ENCODE results near the gene GSTT4.
"Not testable (repeated sequence)": the region's sequence is repeated elsewhere in the genome, so short reads cannot be mapped to it uniquely, and the experiment has no call there.

Gene GSTT4

DNA sequence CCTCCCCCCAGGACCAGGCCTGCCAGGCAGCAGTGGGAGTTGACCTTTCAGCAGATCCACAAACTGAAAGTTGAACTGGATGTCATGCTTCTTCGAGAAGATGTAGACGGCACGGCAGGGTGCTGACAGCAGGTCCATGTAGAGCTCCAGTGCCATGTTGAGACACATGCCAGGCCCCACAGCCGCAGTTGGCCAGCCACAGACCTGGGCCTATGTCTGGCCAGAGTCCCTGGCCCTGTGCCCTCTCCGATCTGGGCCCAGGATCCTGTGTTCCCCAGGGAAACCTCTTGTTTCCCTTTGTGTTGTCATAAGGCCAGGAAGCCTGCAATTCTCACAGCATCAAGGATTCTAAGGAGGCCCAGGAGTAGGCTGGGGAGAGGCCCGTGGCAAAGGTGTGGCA, at the start of gene GSTT4:
Gene GSTT4 (minus strand): TSS at position 253 of the 400 bp plus-strand sequence. CDS start 97 bp downstream, at position 156.
- H3K4me3 ChIP-seq (ENCODE audit: low read depth, low read length), result no peak within 1 kb of the TSS
- no peaks in the 10 kb centered on the region for H3K9me3 ChIP-seq (ENCODE audit: control insufficient read depth, insufficient read depth, low read length)
- H3K36me3 ChIP-seq (ENCODE audit: control insufficient read depth, insufficient read depth, low read length), result no peaks in the 10 kb centered on the region
- H3K4me1 ChIP-seq (ENCODE audit: control insufficient read depth, insufficient read depth, low read length), result peaks cover 6% of the 10 kb centered on the region; the same call in 1 of the 2 replicates
- H3K27me3 ChIP-seq (ENCODE audit: control insufficient read depth, insufficient read depth, low read length), result no peaks in the 10 kb centered on the region
- no peak within 1 kb of the TSS for H3K27ac ChIP-seq (ENCODE audit: low read depth, low read length)
- H3K9ac ChIP-seq (ENCODE audit: low read depth, low read length), result no peak within 1 kb of the TSS

DNA sequence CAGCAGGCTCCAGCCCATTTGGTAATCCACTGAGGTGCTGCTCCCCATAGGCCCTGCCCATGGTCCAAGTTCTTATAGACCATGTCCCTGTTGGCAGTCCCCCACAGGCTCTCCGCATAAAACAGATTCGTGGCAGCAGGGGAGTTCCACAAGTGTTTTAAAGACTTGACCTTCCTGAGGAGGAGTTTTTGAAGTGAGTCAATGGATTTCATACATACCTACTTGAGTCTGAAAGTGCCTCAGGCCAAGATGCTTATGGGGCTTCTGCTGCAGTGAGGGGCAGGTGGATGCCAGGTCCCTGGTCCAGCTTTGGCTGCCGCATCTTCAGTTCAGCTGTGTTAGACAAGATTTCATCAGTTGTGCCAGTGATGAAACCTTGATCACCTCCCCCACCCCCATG, 49.1 kb upstream of the GSTT4 start:
- H3K4me1 ChIP-seq (ENCODE audit: control insufficient read depth, insufficient read depth, low read length), result no peaks in the 10 kb centered on the region
- no peaks in the 10 kb centered on the region for H3K27me3 ChIP-seq (ENCODE audit: control insufficient read depth, insufficient read depth, low read length)
- H3K9me3 ChIP-seq (ENCODE audit: control insufficient read depth, insufficient read depth, low read length), result no peaks in the 10 kb centered on the region
- H3K9ac ChIP-seq (ENCODE audit: low read depth, low read length), result no peak overlapping the region
- no peak overlapping the region for H3K27ac ChIP-seq (ENCODE audit: low read depth, low read length)
- peaks cover 78% of the 10 kb centered on the region for H3K36me3 ChIP-seq (ENCODE audit: control insufficient read depth, insufficient read depth, low read length)
- no peak overlapping the region for H3K4me3 ChIP-seq (ENCODE audit: low read depth, low read length)

DNA sequence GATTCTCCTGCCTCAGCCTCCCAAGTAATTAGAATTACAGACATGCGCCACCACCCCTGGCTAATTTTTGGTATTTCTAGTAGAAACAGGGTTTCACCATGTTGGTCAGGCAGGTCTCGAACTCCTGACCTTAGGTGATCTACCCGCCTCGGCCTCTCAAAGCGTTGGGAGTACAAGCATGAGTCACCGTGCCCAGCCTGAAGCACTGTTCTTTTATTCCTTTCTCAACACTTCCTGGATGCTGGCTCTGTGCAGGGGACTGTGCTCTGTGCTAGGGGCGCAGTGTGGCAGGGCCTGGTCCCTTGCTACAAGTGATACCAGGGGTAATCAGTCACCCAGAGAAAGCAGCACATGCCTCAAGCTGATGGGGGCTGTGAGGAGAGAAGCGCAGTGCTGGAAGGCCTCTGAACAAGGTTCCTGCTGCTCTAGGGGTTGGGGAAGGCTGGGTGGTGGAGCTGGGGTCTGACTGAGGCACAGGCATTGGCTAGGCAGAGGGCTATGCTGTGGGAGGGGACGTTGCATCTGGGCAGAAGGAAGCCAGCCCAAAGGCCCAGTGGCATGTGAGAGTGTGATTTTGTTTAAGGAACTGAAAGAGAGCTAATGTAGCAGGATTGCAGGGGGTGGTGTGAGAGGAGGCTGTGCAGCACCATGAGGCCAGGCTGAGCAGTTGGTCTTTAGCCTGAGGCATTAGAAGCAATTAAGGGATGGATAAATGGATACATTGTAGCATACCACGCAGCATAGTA, 48.4 kb upstream of the GSTT4 start:
- no peaks in the 10 kb centered on the region for H3K9me3 ChIP-seq (ENCODE audit: control insufficient read depth, insufficient read depth, low read length)
- H3K27ac ChIP-seq (ENCODE audit: low read depth, low read length), result no peak overlapping the region
- no peaks in the 10 kb centered on the region for H3K4me1 ChIP-seq (ENCODE audit: control insufficient read depth, insufficient read depth, low read length)
- H3K9ac ChIP-seq (ENCODE audit: low read depth, low read length), result no peak overlapping the region
- H3K36me3 ChIP-seq (ENCODE audit: control insufficient read depth, insufficient read depth, low read length), result peaks cover 78% of the 10 kb centered on the region
- no peak overlapping the region for H3K4me3 ChIP-seq (ENCODE audit: low read depth, low read length)
- no peaks in the 10 kb centered on the region for H3K27me3 ChIP-seq (ENCODE audit: control insufficient read depth, insufficient read depth, low read length)

DNA sequence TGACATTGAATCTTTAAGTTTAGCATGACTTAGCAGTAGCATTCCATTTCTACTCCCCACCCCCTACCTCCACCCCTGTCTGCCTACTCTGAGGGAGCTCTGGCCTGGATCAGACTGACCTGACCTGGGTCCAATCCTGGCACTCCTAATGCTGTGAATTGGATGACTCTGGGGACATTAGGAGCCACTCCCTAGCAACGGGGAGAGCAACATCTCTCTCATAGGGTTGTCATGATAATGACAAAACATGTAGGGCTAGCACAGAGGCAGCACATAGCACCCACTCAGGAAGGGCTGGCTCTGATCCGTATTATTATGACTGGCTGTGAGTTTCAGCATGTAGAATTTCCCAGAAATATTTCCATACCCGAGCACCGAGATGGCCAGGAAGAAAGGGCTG, 46.3 kb upstream of the GSTT4 start:
- peaks cover 78% of the 10 kb centered on the region for H3K36me3 ChIP-seq (ENCODE audit: control insufficient read depth, insufficient read depth, low read length)
- H3K27ac ChIP-seq (ENCODE audit: low read depth, low read length), result no peak overlapping the region
- H3K9ac ChIP-seq (ENCODE audit: low read depth, low read length), result no peak overlapping the region

DNA sequence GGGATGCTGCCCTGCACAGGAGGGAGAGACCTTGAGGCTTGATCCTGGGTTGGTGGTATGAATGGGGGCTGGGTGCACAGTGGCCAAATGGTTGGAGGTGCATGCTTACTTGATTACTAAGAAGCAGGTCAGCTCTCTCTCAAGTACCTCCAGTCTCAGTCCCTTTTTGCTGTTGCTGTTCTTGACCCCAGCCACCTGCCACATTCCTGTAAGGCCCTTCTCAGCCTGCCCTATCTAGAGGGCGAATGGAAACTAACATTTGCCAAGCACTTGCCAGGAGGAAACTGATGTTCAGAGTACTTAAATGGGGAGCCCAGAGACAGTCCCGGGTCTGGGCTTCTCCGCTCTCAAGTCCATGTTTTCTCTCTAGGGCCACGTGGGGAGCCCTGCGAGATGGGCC, 45.8 kb upstream of the GSTT4 start:
- H3K27me3 ChIP-seq (ENCODE audit: control insufficient read depth, insufficient read depth, low read length), result no peaks in the 10 kb centered on the region
- H3K4me1 ChIP-seq (ENCODE audit: control insufficient read depth, insufficient read depth, low read length), result no peaks in the 10 kb centered on the region
- H3K9ac ChIP-seq (ENCODE audit: low read depth, low read length), result no peak overlapping the region
- peaks cover 78% of the 10 kb centered on the region for H3K36me3 ChIP-seq (ENCODE audit: control insufficient read depth, insufficient read depth, low read length)
- no peak overlapping the region for H3K27ac ChIP-seq (ENCODE audit: low read depth, low read length)
- H3K9me3 ChIP-seq (ENCODE audit: control insufficient read depth, insufficient read depth, low read length), result no peaks in the 10 kb centered on the region
- no peak overlapping the region for H3K4me3 ChIP-seq (ENCODE audit: low read depth, low read length)

More for the DNA sequence above, 46.3 kb upstream of the GSTT4 start:
- H3K4me3 ChIP-seq (ENCODE audit: low read depth, low read length), result no peak overlapping the region
- H3K9me3 ChIP-seq (ENCODE audit: control insufficient read depth, insufficient read depth, low read length), result no peaks in the 10 kb centered on the region
- no peaks in the 10 kb centered on the region for H3K27me3 ChIP-seq (ENCODE audit: control insufficient read depth, insufficient read depth, low read length)
- H3K4me1 ChIP-seq (ENCODE audit: control insufficient read depth, insufficient read depth, low read length), result no peaks in the 10 kb centered on the region

DNA sequence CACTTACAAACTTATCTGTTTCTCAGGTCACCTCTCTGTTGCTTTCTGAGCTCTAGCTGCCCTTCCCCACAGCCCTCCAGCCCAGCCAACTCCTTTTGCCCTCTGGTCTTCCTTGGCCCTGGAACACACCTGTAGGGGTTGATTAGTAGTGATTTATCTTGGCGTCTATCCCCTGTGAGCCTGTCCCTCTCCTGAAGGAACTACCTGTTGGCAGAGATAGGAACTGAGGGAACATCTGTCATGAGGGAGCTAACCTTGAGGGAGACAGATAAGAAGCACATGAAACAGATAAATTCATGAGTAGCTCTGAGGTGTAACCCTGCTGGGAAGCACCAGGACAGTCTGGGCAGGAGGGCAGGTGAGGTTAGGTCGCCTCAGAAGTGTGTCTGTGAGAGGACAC, 44.7 kb upstream of the GSTT4 start:
- no peaks in the 10 kb centered on the region for H3K4me1 ChIP-seq (ENCODE audit: control insufficient read depth, insufficient read depth, low read length)
- H3K27me3 ChIP-seq (ENCODE audit: control insufficient read depth, insufficient read depth, low read length), result no peaks in the 10 kb centered on the region
- H3K9me3 ChIP-seq (ENCODE audit: control insufficient read depth, insufficient read depth, low read length), result no peaks in the 10 kb centered on the region
- H3K9ac ChIP-seq (ENCODE audit: low read depth, low read length), result no peak overlapping the region
- peaks cover 78% of the 10 kb centered on the region for H3K36me3 ChIP-seq (ENCODE audit: control insufficient read depth, insufficient read depth, low read length)
- H3K4me3 ChIP-seq (ENCODE audit: low read depth, low read length), result no peak overlapping the region
- no peak overlapping the region for H3K27ac ChIP-seq (ENCODE audit: low read depth, low read length)

DNA sequence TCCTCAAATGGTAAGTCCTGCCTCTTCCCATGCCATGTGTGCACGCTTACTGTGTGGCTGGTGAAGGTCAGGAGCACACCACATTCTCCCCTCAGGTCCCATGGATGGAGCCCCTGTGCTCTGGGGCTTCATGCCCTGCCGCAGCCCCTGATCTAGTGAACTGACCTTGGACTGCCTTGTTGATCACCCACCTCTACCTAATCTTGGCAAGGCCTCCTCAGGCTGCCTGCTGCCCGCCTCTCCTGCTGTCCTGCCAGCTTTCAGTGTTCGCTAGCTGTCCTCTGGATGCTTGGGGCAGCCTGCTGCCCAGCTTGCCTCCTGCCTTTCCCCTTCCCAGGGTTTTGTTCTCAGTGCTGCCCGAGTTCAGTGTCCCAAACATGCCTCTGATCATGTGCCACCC, 44.0 kb upstream of the GSTT4 start:
- peaks cover 71% of the 10 kb centered on the region for H3K36me3 ChIP-seq (ENCODE audit: control insufficient read depth, insufficient read depth, low read length)
- H3K4me3 ChIP-seq (ENCODE audit: low read depth, low read length), result no peak overlapping the region
- no peaks in the 10 kb centered on the region for H3K9me3 ChIP-seq (ENCODE audit: control insufficient read depth, insufficient read depth, low read length)
- H3K4me1 ChIP-seq (ENCODE audit: control insufficient read depth, insufficient read depth, low read length), result no peaks in the 10 kb centered on the region
- H3K27me3 ChIP-seq (ENCODE audit: control insufficient read depth, insufficient read depth, low read length), result no peaks in the 10 kb centered on the region
- H3K9ac ChIP-seq (ENCODE audit: low read depth, low read length), result no peak overlapping the region
- H3K27ac ChIP-seq (ENCODE audit: low read depth, low read length), result no peak overlapping the region

DNA sequence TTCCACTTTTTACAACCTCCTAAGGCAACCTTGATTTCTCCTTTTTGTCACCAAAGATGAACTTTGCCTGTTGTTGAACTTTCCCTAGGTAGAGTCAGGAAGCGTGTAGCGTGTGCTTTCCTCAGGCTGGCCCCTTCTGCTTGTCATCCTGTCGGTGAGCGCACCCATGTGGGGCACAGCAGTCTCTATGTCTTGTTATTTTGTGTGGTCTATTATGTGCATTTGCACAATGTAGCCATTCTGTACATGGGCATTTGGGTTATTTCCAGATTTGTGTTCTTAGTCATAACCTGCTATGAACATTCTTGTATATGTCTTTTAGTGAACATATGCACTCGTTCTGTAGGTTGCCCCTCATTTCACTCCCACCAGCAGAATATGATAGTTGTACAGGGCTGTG, 40.8 kb upstream of the GSTT4 start:
- H3K27me3 ChIP-seq (ENCODE audit: control insufficient read depth, insufficient read depth, low read length), result no peaks in the 10 kb centered on the region
- no peak overlapping the region for H3K27ac ChIP-seq (ENCODE audit: low read depth, low read length)
- H3K4me3 ChIP-seq (ENCODE audit: low read depth, low read length), result no peak overlapping the region
- H3K36me3 ChIP-seq (ENCODE audit: control insufficient read depth, insufficient read depth, low read length), result peaks cover 83% of the 10 kb centered on the region
- no peaks in the 10 kb centered on the region for H3K9me3 ChIP-seq (ENCODE audit: control insufficient read depth, insufficient read depth, low read length)
- H3K4me1 ChIP-seq (ENCODE audit: control insufficient read depth, insufficient read depth, low read length), result no peaks in the 10 kb centered on the region
- no peak overlapping the region for H3K9ac ChIP-seq (ENCODE audit: low read depth, low read length)

DNA sequence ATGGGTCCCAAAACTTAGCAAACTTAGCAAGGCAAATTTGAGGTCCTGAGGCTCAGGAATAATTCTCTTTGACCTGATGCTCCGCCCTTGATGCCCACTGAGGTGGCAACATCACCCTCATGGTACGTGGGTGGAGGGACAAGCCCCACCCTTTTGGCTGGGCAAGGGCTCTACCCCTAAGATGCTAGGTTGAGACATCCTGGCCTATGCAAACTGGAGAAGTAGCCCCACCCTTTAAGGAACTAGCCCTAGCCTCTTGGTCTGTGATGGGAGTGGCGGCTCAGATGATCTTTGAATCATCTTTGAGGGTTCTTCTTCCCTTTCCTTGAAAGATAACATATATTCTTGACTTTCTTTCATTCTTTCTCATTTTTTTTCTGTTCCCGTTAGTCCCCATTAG, 38.7 kb upstream of the GSTT4 start:
- Histone ChIP-seq H3K27ac (ENCODE audit: low read depth, low read length) (no peak overlapping the region), H3K36me3 (ENCODE audit: control insufficient read depth, insufficient read depth, low read length) (peaks cover 84% of the 10 kb centered on the region), H3K4me1 (ENCODE audit: control insufficient read depth, insufficient read depth, low read length) (no peaks in the 10 kb centered on the region), H3K9ac (ENCODE audit: low read depth, low read length) (no peak overlapping the region), H3K9me3 (ENCODE audit: control insufficient read depth, insufficient read depth, low read length) (no peaks in the 10 kb centered on the region), H3K4me3 (ENCODE audit: low read depth, low read length) (no peak overlapping the region), H3K27me3 (ENCODE audit: control insufficient read depth, insufficient read depth, low read length) (no peaks in the 10 kb centered on the region)

DNA sequence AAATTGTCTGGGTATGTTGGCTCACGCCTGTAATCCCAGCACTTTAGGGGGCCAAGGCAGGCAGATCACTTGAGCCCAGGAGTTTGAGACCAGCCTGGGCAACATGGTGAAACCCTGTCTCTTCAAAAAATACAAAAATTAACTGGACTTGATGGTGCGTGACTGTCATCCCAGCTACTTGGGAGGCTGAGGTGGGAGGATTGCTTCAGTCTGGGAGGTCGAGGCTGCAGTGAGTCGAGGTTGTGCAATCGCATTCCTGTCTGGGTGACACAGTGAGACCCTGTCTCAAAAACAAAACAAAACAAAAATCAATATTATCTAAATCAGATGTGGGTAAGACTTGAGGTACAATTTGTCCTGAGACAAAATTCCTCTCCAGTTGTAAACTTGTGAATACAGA, 38.2 kb upstream of the GSTT4 start:
- H3K27me3 ChIP-seq (ENCODE audit: control insufficient read depth, insufficient read depth, low read length); H3K4me3 ChIP-seq (ENCODE audit: low read depth, low read length); H3K27ac ChIP-seq (ENCODE audit: low read depth, low read length); H3K9ac ChIP-seq (ENCODE audit: low read depth, low read length); H3K4me1 ChIP-seq (ENCODE audit: control insufficient read depth, insufficient read depth, low read length); H3K9me3 ChIP-seq (ENCODE audit: control insufficient read depth, insufficient read depth, low read length): not testable (repeated sequence)
- peaks cover 84% of the 10 kb centered on the region for H3K36me3 ChIP-seq (ENCODE audit: control insufficient read depth, insufficient read depth, low read length)

DNA sequence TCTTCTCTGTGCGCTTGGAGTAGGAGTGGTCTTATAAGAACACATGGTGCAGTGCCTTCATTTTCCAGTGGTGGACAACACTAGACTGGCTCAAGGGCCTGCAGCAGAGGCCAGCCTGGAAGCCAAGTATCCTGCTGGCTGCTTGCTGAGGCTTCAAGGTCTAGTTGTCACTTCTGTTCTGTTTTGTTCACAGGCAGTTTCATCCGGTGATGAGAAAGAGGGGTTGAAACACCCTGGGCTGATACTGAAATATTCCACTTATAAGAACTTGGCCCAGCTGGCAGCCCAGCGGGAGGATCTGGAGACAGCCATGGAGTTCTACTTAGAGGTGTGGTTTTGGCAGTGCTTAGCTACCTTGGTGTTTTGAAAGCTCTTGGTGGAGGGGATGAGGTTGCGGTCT, 35.7 kb upstream of the GSTT4 start:
- Histone ChIP-seq H3K4me1 (ENCODE audit: control insufficient read depth, insufficient read depth, low read length) (no peaks in the 10 kb centered on the region), H3K36me3 (ENCODE audit: control insufficient read depth, insufficient read depth, low read length) (peaks cover 81% of the 10 kb centered on the region), H3K27ac (ENCODE audit: low read depth, low read length) (no peak overlapping the region), H3K27me3 (ENCODE audit: control insufficient read depth, insufficient read depth, low read length) (no peaks in the 10 kb centered on the region), H3K9me3 (ENCODE audit: control insufficient read depth, insufficient read depth, low read length) (no peaks in the 10 kb centered on the region), H3K9ac (ENCODE audit: low read depth, low read length) (no peak overlapping the region), H3K4me3 (ENCODE audit: low read depth, low read length) (no peak overlapping the region)

Measured in HUES48 (cell line).